SK-N-MC (cell line): Measurements from ENCODE around the gene ADD1.
A peak's percentile ranks its signal among the peaks of the same experiment; 100 is the strongest.

Experiments used
- DNase-seq: peaks from one replicate; pipeline ENCODE4 v3.0.0-alpha.2; 2011; ENCODE audit warnings: low read depth, low spot score
- H3K27ac ChIP-seq: fragments of 200-600 bp; sonication (generic); 2 replicates; pipeline ENCODE4 v1.5.1; 2016; ENCODE audit warnings: mixed run types
- H3K36me3 ChIP-seq: fragments of 200-600 bp; sonication (generic); 2 replicates; pipeline ENCODE4 v1.6.1; 2017; ENCODE audit warnings: antibody characterized with exemption, low read length, mixed read lengths; ENCODE audit not compliant: insufficient read depth
- H3K4me3 ChIP-seq: fragments of 200-600 bp; sonication (generic); 2 replicates; pipeline ENCODE4 v1.5.1; 2016
- H3K9ac ChIP-seq: fragments of 200-600 bp; sonication (generic); 2 replicates; pipeline ENCODE4 v1.8.0; 2017; ENCODE audit warnings: mixed run types, mixed read lengths; ENCODE audit not compliant: insufficient read length
- H3K9me3 ChIP-seq: fragments of 200-600 bp; sonication (generic); 2 replicates; pipeline ENCODE4 v1.6.1; 2017; ENCODE audit warnings: low read depth, mild to moderate bottlenecking, antibody characterized with exemption, low read length, moderate library complexity, mixed read lengths
- EZH2 ChIP-seq: fragments of 200-600 bp; sonication (generic); IDR thresholded peaks from one replicate; pipeline ENCODE4 v1.6.1; 2017; ENCODE audit warnings: antibody characterized with exemption
- FOXP2 ChIP-seq: optimal IDR thresholded peaks from 2 replicates; pipeline ENCODE3; 2011; ENCODE audit warnings: mild to moderate bottlenecking, moderate library complexity; ENCODE audit not compliant: insufficient read depth; ENCODE audit errors: extremely low read length, control extremely low read depth
- POLR2AphosphoS5 ChIP-seq: IDR thresholded peaks from 2 replicates; pipeline ENCODE4 v1.6.1; 2012; ENCODE audit warnings: mild to moderate bottlenecking, low read depth, low read length, borderline replicate concordance

ADD1 gene

GRCh38 chr4:2873329-2873728 lies 29.7 kb downstream of the ADD1 start:
- Histone ChIP-seq H3K9ac (no peak overlapping the region), H3K27ac (no peak overlapping the region), H3K9me3 (no peaks in the 10 kb centered on the region), H3K4me3 (no peak overlapping the region), H3K36me3 (peaks cover 11% of the 10 kb centered on the region)
- TF ChIP-seq FOXP2 = no peak
- no peak for TF ChIP-seq EZH2
- TF ChIP-seq POLR2AphosphoS5 = no peak
- DNase-seq = no peak

GRCh38 chr4:2874861-2875260 lies 31.2 kb downstream of the ADD1 start:
- no peaks in the 10 kb centered on the region for H3K9me3 ChIP-seq
- TF ChIP-seq FOXP2 = no peak
- no peak for TF ChIP-seq EZH2
- no peak for TF ChIP-seq POLR2AphosphoS5
- H3K9ac ChIP-seq = no peak overlapping the region
- H3K36me3 ChIP-seq = peaks cover 13% of the 10 kb centered on the region
- no peak overlapping the region for H3K4me3 ChIP-seq
- DNase-seq = no peak
- no peak overlapping the region; the same call in 1 of the 2 replicates for H3K27ac ChIP-seq

- Histone ChIP-seq H3K9ac (no peak overlapping the region), H3K4me3 (no peak overlapping the region), H3K9me3 (no peaks in the 10 kb centered on the region), H3K27ac (no peak overlapping the region; the same call in 1 of the 2 replicates), H3K36me3 (peaks cover 16% of the 10 kb centered on the region)
- DNase-seq = no peak
- TF ChIP-seq POLR2AphosphoS5 (no peak), EZH2 (no peak), FOXP2 (no peak)
These were observed 31.9 kb downstream of the ADD1 start for GRCh38 chr4:2875556-2875955.

GRCh38 chr4:2878346-2878745 lies 34.7 kb downstream of the ADD1 start:
- no peak overlapping the region for H3K4me3 ChIP-seq
- no peak overlapping the region for H3K27ac ChIP-seq
- no peak for DNase-seq
- H3K36me3 ChIP-seq = peaks cover 28% of the 10 kb centered on the region
- TF ChIP-seq POLR2AphosphoS5 (no peak), FOXP2 (no peak), EZH2 (no peak)
- no peak overlapping the region for H3K9ac ChIP-seq
- no peaks in the 10 kb centered on the region for H3K9me3 ChIP-seq

- H3K9ac ChIP-seq = no peak overlapping the region
- H3K36me3 ChIP-seq = peaks cover 29% of the 10 kb centered on the region
- H3K4me3 ChIP-seq = no peak overlapping the region
- DNase-seq = no peak
- no peaks in the 10 kb centered on the region for H3K9me3 ChIP-seq
- no peak for TF ChIP-seq EZH2
- TF ChIP-seq FOXP2 = no peak
- TF ChIP-seq POLR2AphosphoS5 = no peak
- H3K27ac ChIP-seq = no peak overlapping the region
These were observed 35.4 kb downstream of the ADD1 start for GRCh38 chr4:2879026-2879425.

DNA sequence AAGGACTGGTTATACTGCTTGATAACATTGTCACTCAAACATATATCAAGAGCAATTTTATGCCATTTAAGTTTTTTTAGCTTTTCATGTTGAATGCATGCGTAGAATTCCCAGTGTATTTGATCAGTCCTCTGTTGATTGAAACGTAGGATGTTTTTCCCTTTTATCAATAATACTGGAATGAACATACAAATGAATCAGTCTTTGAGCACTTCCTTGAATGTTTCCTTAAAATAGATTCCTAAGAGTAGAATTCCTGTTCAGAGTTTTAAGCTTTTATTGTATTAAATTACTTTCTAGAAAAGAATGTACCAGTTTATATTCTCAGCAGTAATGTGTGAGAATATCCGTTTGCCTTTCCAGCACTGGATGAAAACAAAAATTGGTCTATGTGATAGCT lies 37.8 kb downstream of the ADD1 start:
- Histone ChIP-seq H3K36me3 (peaks cover 37% of the 10 kb centered on the region), H3K4me3 (no peak overlapping the region), H3K9ac (no peak overlapping the region), H3K27ac (0 out of 2 replicates have a peak overlapping the region, but pooled peaks have one; percentile 45), H3K9me3 (no peaks in the 10 kb centered on the region)
- TF ChIP-seq EZH2 (no peak), POLR2AphosphoS5 (no peak), FOXP2 (no peak)
- no peak for DNase-seq

DNA sequence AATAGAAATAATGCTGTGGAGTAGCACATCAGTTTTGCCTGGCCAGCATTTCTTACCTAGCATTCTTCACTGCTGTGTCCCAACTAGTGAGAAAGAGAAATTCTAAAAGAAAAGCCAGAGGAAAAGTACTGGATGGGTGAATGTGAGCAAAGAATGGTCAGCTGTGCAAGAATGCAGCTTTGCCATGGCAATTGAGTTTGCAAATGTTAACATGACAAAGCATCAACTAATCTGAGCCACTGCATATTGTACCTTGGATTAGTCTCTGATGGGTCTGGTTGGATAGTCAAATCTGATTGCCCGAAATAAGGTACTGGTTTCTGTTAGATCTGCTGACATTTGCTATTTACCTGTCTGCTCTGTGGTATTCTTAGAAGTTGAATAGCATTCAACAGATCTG lies 38.7 kb downstream of the ADD1 start:
- H3K4me3 ChIP-seq = no peak overlapping the region
- no peak overlapping the region for H3K27ac ChIP-seq
- no peak overlapping the region for H3K9ac ChIP-seq
- H3K36me3 ChIP-seq = peaks cover 45% of the 10 kb centered on the region
- TF ChIP-seq FOXP2 (no peak), POLR2AphosphoS5 (no peak), EZH2 (no peak)
- no peak for DNase-seq
- H3K9me3 ChIP-seq = no peaks in the 10 kb centered on the region

DNA sequence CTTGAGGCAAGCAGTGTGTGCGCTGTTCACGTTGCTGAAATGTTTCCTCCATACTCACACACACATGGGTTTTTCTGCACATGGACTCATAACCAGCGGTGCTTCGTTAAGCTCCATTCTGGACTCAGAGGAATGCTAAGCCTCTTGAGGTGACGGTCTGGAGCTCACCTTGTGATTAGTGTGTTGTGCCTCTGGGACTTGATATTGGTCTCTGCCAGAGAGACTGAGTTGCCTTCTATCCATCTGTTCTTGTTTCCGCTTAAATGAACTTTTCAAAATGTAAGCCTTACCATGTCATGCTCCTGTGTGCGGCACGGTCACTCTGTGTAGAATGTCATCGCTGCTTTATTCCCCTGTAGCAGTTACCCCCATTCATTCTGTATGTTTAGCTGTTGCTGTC lies 42.5 kb downstream of the ADD1 start:
- DNase-seq = no peak
- Histone ChIP-seq H3K27ac (no peak overlapping the region), H3K9ac (no peak overlapping the region), H3K4me3 (no peak overlapping the region), H3K9me3 (no peaks in the 10 kb centered on the region), H3K36me3 (peaks cover 44% of the 10 kb centered on the region)
- no peak for TF ChIP-seq EZH2
- no peak for TF ChIP-seq FOXP2
- TF ChIP-seq POLR2AphosphoS5 = no peak

GRCh38 chr4:2886622-2887021 lies 43.0 kb downstream of the ADD1 start:
- H3K36me3 ChIP-seq = peaks cover 39% of the 10 kb centered on the region
- no peak for DNase-seq
- H3K9me3 ChIP-seq = no peaks in the 10 kb centered on the region
- TF ChIP-seq EZH2 (no peak), POLR2AphosphoS5 (no peak), FOXP2 (no peak)
- H3K9ac ChIP-seq = no peak overlapping the region
- H3K4me3 ChIP-seq = no peak overlapping the region
- H3K27ac ChIP-seq = no peak overlapping the region
